Effector memory CD8-positive, alpha-beta T cell (primary cell): ENCODE data around the gene CYB5B.

Source experiments
- ATAC-seq: fragments of 150-1000 bp; cut with Tn5 transposase; replicated peaks from 2 replicates; pipeline ENCODE4 v1.10.0; 2021; ENCODE audit warnings: mild to moderate bottlenecking, moderate library complexity
- DNase-seq, 3 experiments: peaks; one replicate each; pipeline ENCODE4 v3.0.0; 2021
- H3K27ac Mint-ChIP-seq, 2 donors: one replicate each; pipeline ENCODE4 v1.8.0; 2022; ENCODE audit warnings: mild to moderate bottlenecking in 2 of 2, mixed read lengths in 2 of 2, moderate library complexity in 2 of 2
- H3K27me3 Mint-ChIP-seq, 2 donors: one replicate each; pipeline ENCODE4 v1.8.0; 2022; ENCODE audit warnings: mixed read lengths in 2 of 2
- H3K36me3 Mint-ChIP-seq: one replicate; pipeline ENCODE4 v1.8.0; 2022; ENCODE audit warnings: mild to moderate bottlenecking, moderate library complexity, mixed read lengths; ENCODE audit not compliant: insufficient read depth
- H3K4me1 Mint-ChIP-seq, 2 donors: one replicate each; pipeline ENCODE4 v1.8.0; 2022; ENCODE audit warnings: low read depth in 2 of 2, mixed read lengths in 2 of 2
- H3K4me3 Mint-ChIP-seq, 2 donors: one replicate each; pipeline ENCODE4 v1.8.0; 2022; ENCODE audit warnings: mild to moderate bottlenecking in 2 of 2, mixed read lengths in 2 of 2, moderate library complexity in 2 of 2
- H3K9me3 Mint-ChIP-seq, 2 donors: one replicate each; pipeline ENCODE4 v1.8.0; 2022; ENCODE audit warnings: mixed read lengths in 2 of 2

CYB5B gene

GRCh38 chr16:69471121-69471520 lies 46.7 kb downstream of the CYB5B start:
- H3K27ac Mint-ChIP-seq = peak overlapping the region in 1 of 2 donors; percentile 76
- ATAC-seq = no peak
- no peak overlapping the region for H3K4me3 Mint-ChIP-seq

DNA sequence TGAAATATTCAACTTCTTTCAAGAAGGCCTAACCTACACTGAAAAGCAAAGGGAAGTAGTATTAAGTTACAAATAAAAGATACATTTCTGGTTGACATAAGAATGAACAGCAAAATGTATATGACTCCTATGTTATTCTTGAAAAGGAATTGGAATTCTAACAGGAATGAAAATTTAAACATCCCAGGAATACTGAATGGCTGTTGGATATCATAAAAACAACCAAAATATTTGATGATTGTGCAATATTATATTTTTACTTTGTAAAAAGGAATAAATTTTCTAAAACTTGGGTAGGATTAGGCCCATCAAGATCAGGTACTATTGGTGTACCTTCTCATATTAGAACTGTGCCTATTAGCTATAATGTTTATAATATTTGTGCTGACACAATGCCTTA lies 50.0 kb downstream of the CYB5B start:
- H3K27ac Mint-ChIP-seq = no peak overlapping the region
- no peak overlapping the region for H3K4me3 Mint-ChIP-seq
- no peaks in the 10 kb centered on the region for H3K9me3 Mint-ChIP-seq

More at GRCh38 chr16:69471121-69471520, 46.7 kb downstream of the CYB5B start:
- DNase-seq = no peak
- Mint-ChIP-seq H3K4me1 (peaks cover 7 to 8% of the 10 kb centered on the region in 2 donors), H3K36me3 (no peaks in the 10 kb centered on the region), H3K27me3 (no peaks in the 10 kb centered on the region), H3K9me3 (no peaks in the 10 kb centered on the region)

DNA sequence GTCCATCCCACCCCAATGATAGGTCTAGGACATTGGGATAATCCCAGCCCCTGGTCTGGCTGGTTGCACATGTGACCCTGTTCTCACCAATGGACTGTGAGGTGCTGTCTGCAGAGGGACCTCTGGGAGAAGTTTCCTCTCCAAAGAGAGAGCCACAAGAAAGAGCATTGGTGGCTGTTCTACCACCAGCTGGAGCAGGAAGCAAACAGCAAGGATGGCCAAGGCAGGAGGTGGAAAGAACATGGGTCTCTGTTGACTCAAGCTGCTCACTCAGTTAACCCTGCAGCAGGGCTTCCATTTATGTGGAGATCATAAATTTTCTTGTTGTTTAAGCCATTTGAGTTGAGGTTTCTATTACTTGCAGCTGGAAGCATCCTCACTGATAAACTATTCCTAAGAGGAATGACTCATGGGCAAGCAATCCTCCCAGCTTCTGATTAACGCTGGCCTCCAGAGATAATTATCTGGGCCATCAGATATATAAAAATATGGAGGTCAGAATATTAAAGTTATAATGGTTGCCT lies 52.6 kb downstream of the CYB5B start:
- H3K4me3 Mint-ChIP-seq = no peak overlapping the region
- DNase-seq (no peak), ATAC-seq (no peak)
- no peaks in the 10 kb centered on the region for H3K36me3 Mint-ChIP-seq
- H3K4me1 Mint-ChIP-seq = no peaks in the 10 kb centered on the region
- H3K27me3 Mint-ChIP-seq = no peaks in the 10 kb centered on the region
- H3K27ac Mint-ChIP-seq = no peak overlapping the region
- no peaks in the 10 kb centered on the region for H3K9me3 Mint-ChIP-seq

More for the DNA sequence above, 50.0 kb downstream of the CYB5B start:
- Mint-ChIP-seq H3K27me3 (no peaks in the 10 kb centered on the region), H3K4me1 (peaks cover 5 to 8% of the 10 kb centered on the region in 2 donors), H3K36me3 (no peaks in the 10 kb centered on the region)
- DNase-seq (no peak), ATAC-seq (no peak)

DNA sequence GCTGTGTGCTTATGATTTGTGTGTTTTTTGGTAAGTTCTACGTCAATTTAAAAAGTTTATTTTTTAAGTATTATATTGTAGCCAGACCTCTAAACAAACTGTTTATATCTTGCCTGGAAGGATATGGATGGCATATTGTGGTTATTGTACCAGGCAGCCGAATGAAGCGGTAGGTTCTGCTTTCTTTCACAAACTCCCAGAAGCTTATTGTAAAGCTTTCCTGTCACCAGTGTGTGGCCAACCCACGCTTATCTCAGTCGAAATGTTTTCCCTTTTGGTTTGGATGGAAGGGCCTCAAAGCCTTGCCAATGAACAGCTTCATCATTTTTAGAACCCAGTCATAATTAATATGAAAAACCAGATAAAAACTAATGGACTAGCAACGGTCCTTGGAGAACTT lies 53.1 kb downstream of the CYB5B start:
- Mint-ChIP-seq H3K36me3 (no peaks in the 10 kb centered on the region), H3K27me3 (no peaks in the 10 kb centered on the region), H3K4me3 (no peak overlapping the region), H3K27ac (no peak overlapping the region), H3K4me1 (no peaks in the 10 kb centered on the region), H3K9me3 (no peaks in the 10 kb centered on the region)
- DNase-seq (no peak), ATAC-seq (no peak)

GRCh38 chr16:69478685-69479084 lies 54.3 kb downstream of the CYB5B start:
- no peak for ATAC-seq
- Mint-ChIP-seq H3K4me3 (no peak overlapping the region), H3K27ac (peak overlapping the region in 1 of 2 donors; percentile 32), H3K27me3 (no peaks in the 10 kb centered on the region), H3K9me3 (no peaks in the 10 kb centered on the region), H3K36me3 (no peaks in the 10 kb centered on the region), H3K4me1 (no peaks in the 10 kb centered on the region)
- no peak for DNase-seq

DNA sequence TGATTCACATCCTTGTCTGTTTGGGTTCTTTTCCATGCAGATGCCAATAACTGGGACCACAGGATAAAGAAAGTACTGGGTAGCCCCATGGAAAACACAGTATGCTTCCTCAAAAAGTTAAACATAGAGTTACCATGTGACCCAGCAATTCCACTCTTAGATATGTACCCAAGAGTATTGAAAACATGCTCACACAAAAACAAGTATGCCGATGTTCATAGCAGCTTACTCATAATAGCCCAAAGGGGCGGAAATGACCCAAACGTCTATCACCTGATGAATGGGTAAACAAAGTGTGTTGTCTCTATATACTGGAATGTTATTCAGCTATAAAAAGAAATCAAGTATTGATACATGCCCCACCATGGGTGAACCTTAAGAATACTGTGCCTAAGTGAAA lies 55.4 kb downstream of the CYB5B start:
- Mint-ChIP-seq H3K36me3 (no peaks in the 10 kb centered on the region), H3K4me3 (no peak overlapping the region), H3K27me3 (peaks cover 0 to 7% of the 10 kb centered on the region in 2 donors), H3K9me3 (no peaks in the 10 kb centered on the region), H3K4me1 (no peaks in the 10 kb centered on the region), H3K27ac (no peak overlapping the region)
- no peak for DNase-seq
- ATAC-seq = no peak

- peak overlapping the region; percentile 31 to 47 for H3K27ac Mint-ChIP-seq
- no peaks in the 10 kb centered on the region for H3K9me3 Mint-ChIP-seq
- H3K4me3 Mint-ChIP-seq = no peak overlapping the region
- no peak for DNase-seq
- no peak for ATAC-seq
- H3K36me3 Mint-ChIP-seq = no peaks in the 10 kb centered on the region
- H3K4me1 Mint-ChIP-seq = no peaks in the 10 kb centered on the region
- peaks cover 7 to 8% of the 10 kb centered on the region in 2 donors for H3K27me3 Mint-ChIP-seq
These were observed 57.5 kb downstream of the CYB5B start for GRCh38 chr16:69481901-69482341.

- peaks cover 7 to 8% of the 10 kb centered on the region in 2 donors for H3K27me3 Mint-ChIP-seq
- no peak overlapping the region for H3K27ac Mint-ChIP-seq
- H3K9me3 Mint-ChIP-seq = no peaks in the 10 kb centered on the region
- H3K4me1 Mint-ChIP-seq = no peaks in the 10 kb centered on the region
- no peak overlapping the region for H3K4me3 Mint-ChIP-seq
- ATAC-seq = no peak
- no peaks in the 10 kb centered on the region for H3K36me3 Mint-ChIP-seq
- DNase-seq = no peak
These were observed 58.1 kb downstream of the CYB5B start for GRCh38 chr16:69482410-69482991.

- Mint-ChIP-seq H3K4me1 (no peaks in the 10 kb centered on the region), H3K27ac (no peak overlapping the region), H3K4me3 (no peak overlapping the region), H3K27me3 (peaks cover 7 to 8% of the 10 kb centered on the region in 2 donors), H3K9me3 (no peaks in the 10 kb centered on the region), H3K36me3 (no peaks in the 10 kb centered on the region)
- ATAC-seq (no peak), DNase-seq (no peak)
These were observed 59.2 kb downstream of the CYB5B start for GRCh38 chr16:69483611-69484010.

- Mint-ChIP-seq H3K27me3 (peaks cover 7 to 8% of the 10 kb centered on the region in 2 donors), H3K36me3 (no peaks in the 10 kb centered on the region), H3K4me3 (no peak overlapping the region), H3K27ac (no peak overlapping the region), H3K9me3 (no peaks in the 10 kb centered on the region), H3K4me1 (no peaks in the 10 kb centered on the region)
- no peak for ATAC-seq
- DNase-seq = no peak
These were observed 60.9 kb downstream of the CYB5B start for GRCh38 chr16:69485361-69485760.

- no peak overlapping the region for H3K27ac Mint-ChIP-seq
- DNase-seq (no peak), ATAC-seq (no peak)
- H3K27me3 Mint-ChIP-seq = peaks cover 7 to 8% of the 10 kb centered on the region in 2 donors
- H3K9me3 Mint-ChIP-seq = no peaks in the 10 kb centered on the region
- no peaks in the 10 kb centered on the region for H3K4me1 Mint-ChIP-seq
- no peaks in the 10 kb centered on the region for H3K36me3 Mint-ChIP-seq
- no peak overlapping the region for H3K4me3 Mint-ChIP-seq
These were observed 61.4 kb downstream of the CYB5B start for GRCh38 chr16:69485816-69486215.

GRCh38 chr16:69486272-69486671 lies 61.9 kb downstream of the CYB5B start:
- Mint-ChIP-seq H3K27me3 (peaks cover 7 to 8% of the 10 kb centered on the region in 2 donors), H3K9me3 (no peaks in the 10 kb centered on the region), H3K4me1 (no peaks in the 10 kb centered on the region), H3K36me3 (no peaks in the 10 kb centered on the region), H3K4me3 (no peak overlapping the region), H3K27ac (peak overlapping the region in 1 of 2 donors; percentile 33)
- no peak for DNase-seq
- no peak for ATAC-seq

- no peaks in the 10 kb centered on the region for H3K4me1 Mint-ChIP-seq
- peak overlapping the region in 1 of 2 donors; percentile 33 for H3K27ac Mint-ChIP-seq
- no peaks in the 10 kb centered on the region for H3K36me3 Mint-ChIP-seq
- H3K4me3 Mint-ChIP-seq = no peak overlapping the region
- DNase-seq = no peak
- H3K27me3 Mint-ChIP-seq = peaks cover 7 to 8% of the 10 kb centered on the region in 2 donors
- ATAC-seq = no peak
- no peaks in the 10 kb centered on the region for H3K9me3 Mint-ChIP-seq
These were observed 62.3 kb downstream of the CYB5B start for GRCh38 chr16:69486724-69487123.

- H3K9me3 Mint-ChIP-seq = no peaks in the 10 kb centered on the region
- H3K27ac Mint-ChIP-seq = no peak overlapping the region
- H3K36me3 Mint-ChIP-seq = no peaks in the 10 kb centered on the region
- DNase-seq = no peak
- no peak for ATAC-seq
- no peaks in the 10 kb centered on the region for H3K4me1 Mint-ChIP-seq
- no peak overlapping the region for H3K4me3 Mint-ChIP-seq
- H3K27me3 Mint-ChIP-seq = peaks cover 0 to 8% of the 10 kb centered on the region in 2 donors
These were observed 66.4 kb downstream of the CYB5B start for GRCh38 chr16:69490707-69491324.
